HepG2 (cell line): ENCODE results near the gene LUC7L. TPM values are rescaled to one million over a fixed set of nuclear protein-coding genes. Genes with fewer than 3 reads are reported as not detected.

Source experiments
- ATF6 ChIP-seq: sonication (generic); formaldehyde crosslinking; conservative IDR thresholded peaks from 2 replicates; pipeline ENCODE4 v1.4.0; 2020; ENCODE audit warnings: missing genetic modification reagents
- BRD4 ChIP-seq: sonication (generic); formaldehyde crosslinking; IDR thresholded peaks from 2 replicates; pipeline ENCODE4 v1.4.0; 2020; ENCODE audit warnings: missing genetic modification reagents
- DNMT1 ChIP-seq: sonication (generic); formaldehyde crosslinking; IDR thresholded peaks from 2 replicates; pipeline ENCODE4 v1.5.1; 2020; ENCODE audit warnings: mild to moderate bottlenecking, missing genetic modification reagents
- HDAC2 ChIP-seq: sonication (generic); formaldehyde crosslinking; IDR thresholded peaks from 2 replicates; pipeline ENCODE4 v1.4.0; 2020; ENCODE audit warnings: missing genetic modification reagents
- HHEX ChIP-seq: IDR thresholded peaks from 2 replicates; pipeline ENCODE4 v1.6.1; 2016; ENCODE audit warnings: control low read depth
- KLF6 ChIP-seq: IDR thresholded peaks from 2 replicates; pipeline ENCODE4 v1.8.0; 2016; ENCODE audit warnings: missing biosample characterization, missing genetic modification reagents
- MATR3 ChIP-seq: sonication (generic); formaldehyde crosslinking; IDR thresholded peaks from 2 replicates; pipeline ENCODE4 v1.4.0; 2020; ENCODE audit warnings: missing genetic modification reagents
- NCOR1 ChIP-seq: fragments of 200-600 bp; sonication (generic); IDR thresholded peaks from 2 replicates; pipeline ENCODE4 v1.7.0; 2017; ENCODE audit warnings: antibody characterized with exemption, low read length, borderline replicate concordance
- PCBP1 ChIP-seq: fragments of 200-400 bp; formaldehyde crosslinking; IDR thresholded peaks from 2 replicates; pipeline ENCODE4 v1.6.1; 2017; ENCODE audit warnings: mild to moderate bottlenecking, low read depth, low read length, borderline replicate concordance
- POGZ ChIP-seq: sonication (generic); formaldehyde crosslinking; IDR thresholded peaks from 2 replicates; pipeline ENCODE4 v1.4.0; 2020; ENCODE audit warnings: mild to moderate bottlenecking, missing genetic modification reagents
- SKI ChIP-seq: fragments of 450-650 bp; IDR thresholded peaks from one replicate; pipeline ENCODE4 v1.6.1; 2018; ENCODE audit warnings: mild to moderate bottlenecking; ENCODE audit not compliant: partially characterized antibody
- ZBTB10 ChIP-seq: sonication (generic); formaldehyde crosslinking; IDR thresholded peaks from 2 replicates; pipeline ENCODE4 v1.4.0; 2020; ENCODE audit warnings: missing genetic modification reagents, borderline replicate concordance
- ZFX ChIP-seq: sonication (generic); formaldehyde crosslinking; IDR thresholded peaks from 2 replicates; pipeline ENCODE4 v1.4.0; 2020; ENCODE audit warnings: mild to moderate bottlenecking, low read depth, missing genetic modification reagents, moderate library complexity
- ZNF282 ChIP-seq: fragments of 450-650 bp; IDR thresholded peaks from 2 replicates; pipeline ENCODE4 v1.6.1; 2018; ENCODE audit not compliant: partially characterized antibody
- ZNF441 ChIP-seq: sonication (generic); formaldehyde crosslinking; IDR thresholded peaks from 2 replicates; pipeline ENCODE4 v1.7.0; 2021; ENCODE audit warnings: missing genetic modification reagents, borderline replicate concordance
- ZNF446 ChIP-seq: sonication (generic); formaldehyde crosslinking; IDR thresholded peaks from 2 replicates; pipeline ENCODE4 v1.5.0; 2020; ENCODE audit warnings: mild to moderate bottlenecking, missing genetic modification reagents
- ZNF687 ChIP-seq: sonication (generic); formaldehyde crosslinking; IDR thresholded peaks from 2 replicates; pipeline ENCODE4 v1.5.1; 2020; ENCODE audit warnings: mild to moderate bottlenecking, missing genetic modification reagents, moderate library complexity
- ZNF816 ChIP-seq: sonication (generic); formaldehyde crosslinking; IDR thresholded peaks from 2 replicates; pipeline ENCODE4 v1.8.0; 2022; ENCODE audit warnings: missing genetic modification reagents, mild to moderate bottlenecking, borderline replicate concordance
- ZSCAN20 ChIP-seq: sonication (generic); formaldehyde crosslinking; IDR thresholded peaks from 2 replicates; pipeline ENCODE4 v1.4.0; 2020; ENCODE audit warnings: missing genetic modification reagents, mild to moderate bottlenecking, borderline replicate concordance
- polyA plus RNA-seq, 8 experiments: library from polyadenylated mRNA; depleted of rRNA in 3 of 8; stranded (reverse) in 7 of 8; unstranded in 1 of 8; fragments of >200 nt; fragmentation: Illumina TruSeq in 4 of 8; extraction: Trizol in 4 of 8; gene quantifications; 2 replicates each; pipeline versions ENCODE4 v1.2.1 to v1.2.3, GENCODE V29; 2011 to 2016; ENCODE audit warnings: low read depth in 4 of 8, missing spikeins in 1 of 8, mixed read lengths in 1 of 8; ENCODE audit not compliant: insufficient read depth in 1 of 8
- total RNA-seq, 5 experiments: library from RNA; depleted of rRNA; stranded (reverse); fragments of >200 nt; fragmentation: Illumina TruSeq; extraction: Trizol; gene quantifications; 2 replicates each; pipeline ENCODE4 v1.2.3, GENCODE V29; 2016; ENCODE audit warnings: low read depth in 1 of 5

LUC7L gene
- total and polyA plus RNA-seq, 2 of the 13 experiments (the other 11 are each of a cell fraction or from before 2014, with no cell fraction given) = 48.7 to 56.9 TPM

- TF ChIP-seq ZNF282 (no peak), ZBTB10 (CRISPR knock-in tag) (no peak), BRD4 (no peak; the same call in 1 of the 2 replicates), ATF6 (CRISPR knock-in tag) (no peak), ZNF816 (CRISPR knock-in tag) (no peak), ZFX (CRISPR knock-in tag) (peak; percentile 89), DNMT1 (CRISPR knock-in tag) (peak; percentile 87; the same call in 1 of the 2 replicates), MATR3 (CRISPR knock-in tag) (no peak), KLF6 (CRISPR knock-in tag) (0 out of 2 replicates have a peak, but pooled peaks have one; percentile 68), HDAC2 (0 out of 2 replicates have a peak, but pooled peaks have one; percentile 10), POGZ (CRISPR knock-in tag) (no peak), HHEX (CRISPR knock-in tag) (no peak), SKI (no peak), ZNF687 (CRISPR knock-in tag) (peak; percentile 91), ZSCAN20 (CRISPR knock-in tag) (0 out of 2 replicates have a peak, but pooled peaks have one; percentile 71), NCOR1 (no peak), ZNF446 (CRISPR knock-in tag) (peak; percentile 60; the same call in 1 of the 2 replicates), ZNF441 (CRISPR knock-in tag) (0 out of 2 replicates have a peak, but pooled peaks have one; percentile 45), PCBP1 (no peak)
Measured at GRCh38 chr16:234468-235305, 5.4 kb upstream of the LUC7L start, which contains the start of gene FAM234A (continued).
